HepG2 (cell line): Measurements from ENCODE around the gene PTTG1. TPM values are rescaled to one million over a fixed set of nuclear protein-coding genes. Genes with fewer than 3 reads are reported as not detected.

Experiments
- ARID5B ChIP-seq: IDR thresholded peaks from 2 replicates; pipeline ENCODE4 v1.4.0; 2020; ENCODE audit warnings: mild to moderate bottlenecking, missing genetic modification reagents
- CTCF ChIP-seq: sonication (generic); formaldehyde crosslinking; IDR thresholded peaks from 2 replicates; pipeline ENCODE4 v1.5.0; 2020; ENCODE audit warnings: mild to moderate bottlenecking, missing genetic modification reagents, moderate library complexity
- HOXA5 ChIP-seq: sonication (generic); formaldehyde crosslinking; IDR thresholded peaks from 2 replicates; pipeline ENCODE4 v1.4.0; 2020; ENCODE audit warnings: missing genetic modification reagents
- LRRFIP1 ChIP-seq: sonication (generic); formaldehyde crosslinking; conservative IDR thresholded peaks from 2 replicates; pipeline ENCODE4 v1.4.0; 2020; ENCODE audit warnings: missing genetic modification reagents
- MLXIP ChIP-seq: sonication (generic); formaldehyde crosslinking; IDR thresholded peaks from 2 replicates; pipeline ENCODE4 v1.9.0; 2021; ENCODE audit warnings: missing genetic modification reagents, borderline replicate concordance
- NCOA1 ChIP-seq: sonication (generic); formaldehyde crosslinking; IDR thresholded peaks from 2 replicates; pipeline ENCODE4 v1.9.0; 2021; ENCODE audit warnings: missing genetic modification reagents
- RNF2 ChIP-seq: fragments of 450-650 bp; conservative IDR thresholded peaks from 2 replicates; pipeline ENCODE4 v1.6.1; 2016; ENCODE audit warnings: low read depth
- SMC3 ChIP-seq: IDR thresholded peaks from 2 replicates; pipeline ENCODE4 v1.6.1; 2011; ENCODE audit warnings: low read length, improper control_type of control experiment
- SNAPC5 ChIP-seq: sonication (generic); formaldehyde crosslinking; IDR thresholded peaks from 2 replicates; pipeline ENCODE4 v1.8.1; 2023; ENCODE audit warnings: mild to moderate bottlenecking, missing genetic modification reagents, borderline replicate concordance
- ZNF224 ChIP-seq: sonication (generic); formaldehyde crosslinking; IDR thresholded peaks from 2 replicates; pipeline ENCODE4 v1.5.0; 2020; ENCODE audit warnings: mild to moderate bottlenecking, missing genetic modification reagents
- polyA plus RNA-seq, 8 experiments: library from polyadenylated mRNA; depleted of rRNA in 3 of 8; stranded (reverse) in 7 of 8; unstranded in 1 of 8; fragments of >200 nt; fragmentation: Illumina TruSeq in 4 of 8; extraction: Trizol in 4 of 8; gene quantifications; 2 replicates each; pipeline versions ENCODE4 v1.2.1 to v1.2.3, GENCODE V29; 2011 to 2016; ENCODE audit warnings: low read depth in 4 of 8, missing spikeins in 1 of 8, mixed read lengths in 1 of 8; ENCODE audit not compliant: insufficient read depth in 1 of 8
- total RNA-seq, 5 experiments: library from RNA; depleted of rRNA; stranded (reverse); fragments of >200 nt; fragmentation: Illumina TruSeq; extraction: Trizol; gene quantifications; 2 replicates each; pipeline ENCODE4 v1.2.3, GENCODE V29; 2016; ENCODE audit warnings: low read depth in 1 of 5

PTTG1 gene
- total and polyA plus RNA-seq, 2 of the 13 experiments (the other 11 are each of a cell fraction or from before 2014, with no cell fraction given) = 102 to 161 TPM

- no peak for TF ChIP-seq SNAPC5
- TF ChIP-seq HOXA5 (CRISPR knock-in tag) = 0 out of 2 replicates have a peak, but pooled peaks have one; percentile 40
- no peak for TF ChIP-seq MLXIP
- no peak for TF ChIP-seq RNF2
- no peak for TF ChIP-seq ZNF224 (CRISPR knock-in tag)
- TF ChIP-seq SMC3 = peak; percentile 33; the same call in 1 of the 2 replicates
- no peak for TF ChIP-seq NCOA1
- TF ChIP-seq LRRFIP1 (CRISPR knock-in tag) = no peak
- no peak for TF ChIP-seq CTCF (CRISPR knock-in tag)
- TF ChIP-seq ARID5B (CRISPR knock-in tag) = peak; percentile 96
- TF ChIP-seq, all 625 proteins: peak for 235
These were observed 54.3 kb downstream of the PTTG1 start (continued) for GRCh38 chr5:160475864-160476438.
